HUES64 (cell line): ENCODE data around the gene CTNNA1. TPM values are rescaled to one million over a fixed set of nuclear protein-coding genes. Genes with fewer than 3 reads are reported as not detected.
A peak's percentile ranks its signal among the peaks of the same experiment; 100 is the strongest.
"Not testable (repeated sequence)": the region's sequence is repeated elsewhere in the genome, so short reads cannot be mapped to it uniquely, and the experiment has no call there.

Source experiments
- H3K27ac ChIP-seq: 2 replicates; pipeline ENCODE4 v1.7.0; 2013; ENCODE audit warnings: low read depth, low read length, inconsistent platforms
- H3K27me3 ChIP-seq: 2 replicates; pipeline ENCODE4 v1.6.1; 2013; ENCODE audit warnings: mild to moderate bottlenecking, low read length; ENCODE audit not compliant: insufficient read depth
- H3K36me3 ChIP-seq: 2 replicates; pipeline ENCODE4 v1.6.1; 2013; ENCODE audit warnings: mild to moderate bottlenecking, low read length; ENCODE audit not compliant: insufficient read depth
- H3K4me1 ChIP-seq: 2 replicates; pipeline ENCODE4 v1.6.1; 2013; ENCODE audit warnings: mild to moderate bottlenecking, low read length, moderate library complexity; ENCODE audit not compliant: insufficient read depth
- H3K4me3 ChIP-seq: 2 replicates; pipeline ENCODE4 v1.5.1; 2013; ENCODE audit warnings: mild to moderate bottlenecking, low read length, moderate library complexity
- H3K9ac ChIP-seq: 2 replicates; pipeline ENCODE4 v1.6.1; 2013; ENCODE audit warnings: mild to moderate bottlenecking, low read depth, low read length
- H3K9me3 ChIP-seq: 2 replicates; pipeline ENCODE4 v1.6.1; 2013; ENCODE audit warnings: low read depth, low read length; ENCODE audit not compliant: insufficient read depth
- WGBS: fragments of 150-250, 120-280 bp; methylation state at CpG from one replicate; pipeline ENCODE4 v1.1.7; 2013; ENCODE audit warnings: missing lambda C conversion rate; 5-methylcytosine and 5-hydroxymethylcytosine counted together
- polyA plus RNA-seq, 2 experiments: library from polyadenylated mRNA; stranded (reverse); fragments of 50-300 nt; gene quantifications; one replicate each; pipeline ENCODE4 v1.2.3, GENCODE V29; 2013

The CTNNA1 gene, protein sequence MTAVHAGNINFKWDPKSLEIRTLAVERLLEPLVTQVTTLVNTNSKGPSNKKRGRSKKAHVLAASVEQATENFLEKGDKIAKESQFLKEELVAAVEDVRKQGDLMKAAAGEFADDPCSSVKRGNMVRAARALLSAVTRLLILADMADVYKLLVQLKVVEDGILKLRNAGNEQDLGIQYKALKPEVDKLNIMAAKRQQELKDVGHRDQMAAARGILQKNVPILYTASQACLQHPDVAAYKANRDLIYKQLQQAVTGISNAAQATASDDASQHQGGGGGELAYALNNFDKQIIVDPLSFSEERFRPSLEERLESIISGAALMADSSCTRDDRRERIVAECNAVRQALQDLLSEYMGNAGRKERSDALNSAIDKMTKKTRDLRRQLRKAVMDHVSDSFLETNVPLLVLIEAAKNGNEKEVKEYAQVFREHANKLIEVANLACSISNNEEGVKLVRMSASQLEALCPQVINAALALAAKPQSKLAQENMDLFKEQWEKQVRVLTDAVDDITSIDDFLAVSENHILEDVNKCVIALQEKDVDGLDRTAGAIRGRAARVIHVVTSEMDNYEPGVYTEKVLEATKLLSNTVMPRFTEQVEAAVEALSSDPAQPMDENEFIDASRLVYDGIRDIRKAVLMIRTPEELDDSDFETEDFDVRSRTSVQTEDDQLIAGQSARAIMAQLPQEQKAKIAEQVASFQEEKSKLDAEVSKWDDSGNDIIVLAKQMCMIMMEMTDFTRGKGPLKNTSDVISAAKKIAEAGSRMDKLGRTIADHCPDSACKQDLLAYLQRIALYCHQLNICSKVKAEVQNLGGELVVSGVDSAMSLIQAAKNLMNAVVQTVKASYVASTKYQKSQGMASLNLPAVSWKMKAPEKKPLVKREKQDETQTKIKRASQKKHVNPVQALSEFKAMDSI
- 191 TPM for polyA plus RNA-seq (2013, experiment 1 of 2)
- polyA plus RNA-seq (2013, experiment 2 of 2), result 196 TPM

- Histone ChIP-seq H3K4me1 (peaks cover 23% of the 10 kb centered on the region; the same call in 1 of the 2 replicates), H3K27me3 (no peaks in the 10 kb centered on the region), H3K4me3 (peak within 1 kb of the TSS; percentile 99), H3K9ac (peak within 1 kb of the TSS; percentile 97), H3K27ac (peak within 1 kb of the TSS; percentile 99), H3K9me3 (peaks cover 8% of the 10 kb centered on the region), H3K36me3 (peaks cover 25% of the 10 kb centered on the region)
- under 1% methylated on average over 102 of the region's 102 CpGs for WGBS
Observed at GRCh38 chr5:138752951-138753793, at the start of gene CTNNA1. Gene CTNNA1, plus strand, starts transcription at chr5:138753425. Its CDS starts 28,500 bp downstream, at chr5:138781925.

DNA sequence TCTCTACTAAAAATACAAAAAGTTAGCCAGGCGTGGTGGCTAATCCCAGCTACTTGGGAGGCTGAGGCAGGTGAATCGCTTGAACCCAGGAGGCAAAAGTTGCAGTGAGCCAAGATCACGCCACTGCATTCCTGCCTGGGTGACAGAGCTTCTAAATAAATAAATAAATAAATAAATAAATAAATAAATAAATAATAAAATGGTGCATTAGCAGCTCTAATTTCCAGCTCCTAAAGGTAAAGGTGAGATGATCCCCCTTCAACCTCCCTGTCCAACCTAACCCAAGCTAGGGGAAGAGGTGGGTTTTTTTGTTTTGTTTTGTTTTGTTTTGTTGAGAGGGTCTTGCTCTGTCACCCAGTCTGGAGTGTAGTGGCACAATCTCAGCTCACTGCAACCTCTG lies 49.4 kb upstream of the CTNNA1 start:
- WGBS, result 95% methylated on average over 2 of the region's 3 CpGs

GRCh38 chr5:138705007-138705406 lies 48.2 kb upstream of the CTNNA1 start:
- 60% methylated on average over 1 of the region's 3 CpGs for WGBS
- no peaks in the 10 kb centered on the region for H3K27me3 ChIP-seq
- H3K9ac ChIP-seq, result no peak overlapping the region
- H3K36me3 ChIP-seq, result no peaks in the 10 kb centered on the region
- no peaks in the 10 kb centered on the region for H3K9me3 ChIP-seq
- H3K27ac ChIP-seq, result no peak overlapping the region
- no peak overlapping the region for H3K4me3 ChIP-seq
- peaks cover 35% of the 10 kb centered on the region for H3K4me1 ChIP-seq

More for the DNA sequence above, 49.4 kb upstream of the CTNNA1 start:
- H3K27me3 ChIP-seq, H3K9me3 ChIP-seq, H3K9ac ChIP-seq, H3K4me3 ChIP-seq, H3K36me3 ChIP-seq, H3K27ac ChIP-seq: not testable (repeated sequence)
- peaks cover 24% of the 10 kb centered on the region for H3K4me1 ChIP-seq

GRCh38 chr5:138705567-138705966 lies 47.7 kb upstream of the CTNNA1 start:
- Histone ChIP-seq H3K27ac (no peak overlapping the region), H3K9me3 (no peaks in the 10 kb centered on the region), H3K4me3 (no peak overlapping the region), H3K4me1 (peaks cover 35% of the 10 kb centered on the region), H3K27me3 (no peaks in the 10 kb centered on the region), H3K36me3 (no peaks in the 10 kb centered on the region), H3K9ac (no peak overlapping the region)
- WGBS, result 80% methylated on average over 1 of the region's 1 CpG

- Histone ChIP-seq H3K9me3 (no peaks in the 10 kb centered on the region), H3K27ac (peak overlapping the region; percentile 14; the same call in 1 of the 2 replicates), H3K36me3 (no peaks in the 10 kb centered on the region), H3K4me3 (no peak overlapping the region), H3K9ac (no peak overlapping the region), H3K4me1 (peaks cover 35% of the 10 kb centered on the region), H3K27me3 (no peaks in the 10 kb centered on the region)
- 76% methylated on average over 10 of the region's 10 CpGs for WGBS
Observed at GRCh38 chr5:138706655-138707480, 46.4 kb upstream of the CTNNA1 start.

DNA sequence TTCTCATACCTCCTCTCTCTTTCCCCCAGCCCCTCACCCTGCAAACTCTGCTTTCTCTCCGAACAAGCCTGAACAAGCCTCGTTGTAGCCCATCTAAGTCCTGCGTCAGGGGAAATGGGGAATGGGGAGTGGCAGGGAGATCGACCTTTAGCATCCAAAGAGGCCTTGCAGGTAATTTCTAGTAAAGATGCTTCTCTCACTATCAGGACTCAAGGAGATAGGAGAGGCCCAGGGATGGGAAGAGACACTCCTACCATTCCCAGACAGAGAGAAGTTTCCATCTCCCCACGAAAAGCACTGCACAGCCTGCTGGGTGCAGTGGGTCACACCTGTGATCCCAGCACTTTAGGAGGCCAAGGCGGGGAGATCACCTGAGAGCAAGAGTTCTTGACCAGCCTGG lies 44.4 kb upstream of the CTNNA1 start:
- no peaks in the 10 kb centered on the region for H3K27me3 ChIP-seq
- peaks cover 28% of the 10 kb centered on the region for H3K4me1 ChIP-seq
- 59% methylated on average over 6 of the region's 6 CpGs for WGBS
- no peaks in the 10 kb centered on the region for H3K9me3 ChIP-seq
- H3K36me3 ChIP-seq, result no peaks in the 10 kb centered on the region
- no peak overlapping the region for H3K4me3 ChIP-seq
- 0 out of 2 replicates have a peak overlapping the region, but pooled peaks have one; percentile 2 for H3K9ac ChIP-seq
- H3K27ac ChIP-seq, result peak overlapping the region; percentile 20; the same call in 1 of the 2 replicates

GRCh38 chr5:138709202-138709601 lies 44.0 kb upstream of the CTNNA1 start:
- no peaks in the 10 kb centered on the region for H3K36me3 ChIP-seq
- peak overlapping the region; percentile 66; the same call in 1 of the 2 replicates for H3K27ac ChIP-seq
- no peak overlapping the region for H3K4me3 ChIP-seq
- 0 out of 2 replicates have a peak overlapping the region, but pooled peaks have one; percentile 5 for H3K9ac ChIP-seq
- peaks cover 28% of the 10 kb centered on the region for H3K4me1 ChIP-seq
- WGBS, result 33% methylated on average over 9 of the region's 9 CpGs
- H3K27me3 ChIP-seq, result no peaks in the 10 kb centered on the region
- no peaks in the 10 kb centered on the region for H3K9me3 ChIP-seq

DNA sequence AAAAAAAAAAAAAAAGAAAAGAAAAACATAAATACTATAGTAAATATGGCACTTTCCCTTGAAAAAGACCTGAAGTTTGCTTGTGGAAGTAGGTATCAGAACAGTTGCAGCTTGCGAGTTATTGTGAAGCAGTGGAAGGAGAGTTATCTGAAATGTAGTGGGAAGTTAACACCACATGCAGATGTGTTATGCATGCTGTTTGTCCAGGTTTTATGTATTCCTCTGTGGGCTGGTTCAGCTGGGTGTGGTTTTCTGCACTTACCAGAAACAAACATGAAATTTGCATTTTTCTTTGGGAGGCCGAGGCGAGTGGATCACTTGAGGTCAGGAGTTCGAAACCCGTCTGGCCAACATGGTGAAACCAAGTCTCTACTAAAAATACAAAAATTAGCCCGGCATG lies 42.1 kb upstream of the CTNNA1 start:
- Histone ChIP-seq H3K27me3 (no peaks in the 10 kb centered on the region), H3K36me3 (no peaks in the 10 kb centered on the region), H3K9me3 (no peaks in the 10 kb centered on the region), H3K9ac (no peak overlapping the region), H3K4me1 (peaks cover 32% of the 10 kb centered on the region), H3K4me3 (no peak overlapping the region), H3K27ac (no peak overlapping the region)
- WGBS, result 96% methylated on average over 6 of the region's 6 CpGs

DNA sequence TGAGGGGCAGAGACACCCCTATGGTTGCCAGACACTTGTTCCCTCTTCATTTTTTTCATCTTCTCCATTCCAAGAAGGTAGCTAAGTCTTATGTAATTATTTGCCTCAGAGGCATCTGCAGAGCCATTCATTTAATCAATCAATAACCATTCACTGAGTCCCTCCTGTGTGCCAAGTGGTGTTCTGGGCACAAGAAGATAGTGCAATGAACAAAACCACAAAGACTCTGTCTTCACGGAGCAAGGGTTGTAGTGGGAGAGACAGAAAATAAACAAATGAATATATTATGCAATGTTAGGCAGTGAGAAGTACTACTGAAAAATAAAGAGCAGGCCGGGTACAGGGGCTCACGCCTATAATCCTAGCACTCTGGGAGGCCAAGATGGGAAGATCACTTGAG lies 41.4 kb upstream of the CTNNA1 start:
- WGBS, result 93% methylated on average over 3 of the region's 3 CpGs
- no peaks in the 10 kb centered on the region for H3K36me3 ChIP-seq

DNA sequence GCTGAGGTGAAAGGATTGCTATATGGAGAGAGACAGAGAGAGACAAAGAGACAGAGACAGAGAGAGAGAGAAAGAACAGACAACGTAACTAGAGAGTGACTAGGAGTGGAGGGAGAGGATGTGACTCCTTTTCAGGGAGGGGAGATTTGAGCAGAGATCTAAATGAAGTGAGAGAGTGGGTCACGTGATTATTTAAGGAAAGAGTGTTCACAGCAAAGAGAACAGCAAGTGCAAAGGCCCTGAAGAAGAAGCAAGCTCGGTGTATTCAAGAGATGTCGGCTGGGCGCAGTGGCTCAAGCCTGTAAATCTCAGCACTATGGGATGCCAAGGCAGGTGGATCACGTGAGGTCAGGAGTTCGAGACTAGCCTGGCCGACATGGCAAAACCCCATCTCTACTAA lies 40.9 kb upstream of the CTNNA1 start:
- Histone ChIP-seq H3K4me3 (no peak overlapping the region), H3K4me1 (peaks cover 32% of the 10 kb centered on the region), H3K27ac (no peak overlapping the region), H3K27me3 (no peaks in the 10 kb centered on the region), H3K9me3 (no peaks in the 10 kb centered on the region), H3K36me3 (no peaks in the 10 kb centered on the region), H3K9ac (no peak overlapping the region)
- 96% methylated on average over 8 of the region's 8 CpGs for WGBS

More for the DNA sequence above, 41.4 kb upstream of the CTNNA1 start:
- no peaks in the 10 kb centered on the region for H3K9me3 ChIP-seq
- H3K4me3 ChIP-seq, result no peak overlapping the region
- peaks cover 34% of the 10 kb centered on the region for H3K4me1 ChIP-seq
- no peak overlapping the region for H3K9ac ChIP-seq
- no peak overlapping the region for H3K27ac ChIP-seq
- no peaks in the 10 kb centered on the region for H3K27me3 ChIP-seq
